ENCODE measurements around the gene ANO2.

DNA sequence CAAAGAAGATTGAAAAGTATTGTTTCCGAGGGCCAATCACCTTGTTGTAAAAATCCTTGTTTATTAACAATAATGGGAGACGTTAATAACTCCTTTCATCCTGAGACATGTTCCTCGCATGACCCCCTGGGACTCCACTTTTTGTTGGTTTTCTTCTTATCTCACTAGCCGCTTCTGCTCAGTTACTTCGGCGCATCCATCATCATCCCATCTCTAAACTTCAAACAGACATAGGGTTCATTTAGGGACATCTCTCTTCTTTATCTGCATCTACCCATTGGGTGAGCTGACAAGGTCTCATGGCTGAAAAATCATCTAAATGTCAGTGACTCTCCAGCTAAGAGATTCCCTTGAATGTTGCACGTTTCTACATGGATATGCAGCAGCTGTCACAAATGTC, 252.2 kb downstream of the ANO2 start:
- no peak for TF ChIP-seq POLR2A (IDR thresholded peaks at IDR 0.05)
- TF ChIP-seq, protein P1, sequence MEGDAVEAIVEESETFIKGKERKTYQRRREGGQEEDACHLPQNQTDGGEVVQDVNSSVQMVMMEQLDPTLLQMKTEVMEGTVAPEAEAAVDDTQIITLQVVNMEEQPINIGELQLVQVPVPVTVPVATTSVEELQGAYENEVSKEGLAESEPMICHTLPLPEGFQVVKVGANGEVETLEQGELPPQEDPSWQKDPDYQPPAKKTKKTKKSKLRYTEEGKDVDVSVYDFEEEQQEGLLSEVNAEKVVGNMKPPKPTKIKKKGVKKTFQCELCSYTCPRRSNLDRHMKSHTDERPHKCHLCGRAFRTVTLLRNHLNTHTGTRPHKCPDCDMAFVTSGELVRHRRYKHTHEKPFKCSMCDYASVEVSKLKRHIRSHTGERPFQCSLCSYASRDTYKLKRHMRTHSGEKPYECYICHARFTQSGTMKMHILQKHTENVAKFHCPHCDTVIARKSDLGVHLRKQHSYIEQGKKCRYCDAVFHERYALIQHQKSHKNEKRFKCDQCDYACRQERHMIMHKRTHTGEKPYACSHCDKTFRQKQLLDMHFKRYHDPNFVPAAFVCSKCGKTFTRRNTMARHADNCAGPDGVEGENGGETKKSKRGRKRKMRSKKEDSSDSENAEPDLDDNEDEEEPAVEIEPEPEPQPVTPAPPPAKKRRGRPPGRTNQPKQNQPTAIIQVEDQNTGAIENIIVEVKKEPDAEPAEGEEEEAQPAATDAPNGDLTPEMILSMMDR (IDR thresholded peaks at IDR 0.05 in 4 of 5, conservative IDR thresholded peaks at IDR 0.05 in 1 of 5): no peak
